Stomach (tissue), 4 donors: Measurements from ENCODE around the gene KCNJ4.

Experiments
- CTCF ChIP-seq, 7 experiments: fragments of 450-650 bp in 4 of 7; fragments of 200-600 bp in 3 of 7; sonication (generic) in 3 of 7; IDR thresholded peaks; one replicate each; pipeline ENCODE4 v1.5.1; 2016 to 2019; ENCODE audit warnings: antibody characterized with exemption in 7 of 7, control low read depth in 2 of 7, mild to moderate bottlenecking in 1 of 7
- POLR2A ChIP-seq, 4 donors: fragments of 450-650 bp; IDR thresholded peaks; one replicate each; pipeline ENCODE4 v1.6.1; 2016; ENCODE audit warnings: antibody characterized with exemption in 4 of 4, control low read depth in 2 of 4, mild to moderate bottlenecking in 1 of 4, moderate library complexity in 1 of 4
- POLR2AphosphoS5 ChIP-seq, 3 donors: sonication (generic); formaldehyde crosslinking; IDR thresholded peaks; one replicate each; pipeline ENCODE4 v1.6.1; 2016; ENCODE audit warnings: antibody characterized with exemption in 3 of 3

- TF ChIP-seq POLR2AphosphoS5 (IDR thresholded peaks at IDR 0.05): no peak
- no peak for TF ChIP-seq CTCF (IDR thresholded peaks at IDR 0.05)
- TF ChIP-seq POLR2A (IDR thresholded peaks at IDR 0.05): no peak
These were observed 1.4 kb upstream of the KCNJ4 start for GRCh38 chr22:38456272-38456835.
